ENCODE data around the gene NRN1. TPM values are rescaled to one million over a fixed set of nuclear protein-coding genes. Genes with fewer than 3 reads are reported as not detected.

NRN1 gene
- polyA plus RNA-seq, 2 donors = 2.5 to 3.3 TPM

- peaks cover 2 to 54% of the 10 kb centered on the region in 2 donors for H3K27me3 ChIP-seq (ENCODE audit: control insufficient read depth in 1 of 2, insufficient read depth in 2 of 2, low read length in 2 of 2)
- H3K4me3 ChIP-seq (ENCODE audit: low read depth in 1 of 2, low read length in 2 of 2) = peak overlapping the region; percentile 47 to 80
- peaks cover 5 to 6% of the 10 kb centered on the region in 2 donors for H3K4me1 ChIP-seq (ENCODE audit: control insufficient read depth in 2 of 2, insufficient read depth in 2 of 2, low read length in 1 of 2)
These were observed 9.9 kb downstream of the NRN1 start for GRCh38 chr6:5996714-5997419.

DNA sequence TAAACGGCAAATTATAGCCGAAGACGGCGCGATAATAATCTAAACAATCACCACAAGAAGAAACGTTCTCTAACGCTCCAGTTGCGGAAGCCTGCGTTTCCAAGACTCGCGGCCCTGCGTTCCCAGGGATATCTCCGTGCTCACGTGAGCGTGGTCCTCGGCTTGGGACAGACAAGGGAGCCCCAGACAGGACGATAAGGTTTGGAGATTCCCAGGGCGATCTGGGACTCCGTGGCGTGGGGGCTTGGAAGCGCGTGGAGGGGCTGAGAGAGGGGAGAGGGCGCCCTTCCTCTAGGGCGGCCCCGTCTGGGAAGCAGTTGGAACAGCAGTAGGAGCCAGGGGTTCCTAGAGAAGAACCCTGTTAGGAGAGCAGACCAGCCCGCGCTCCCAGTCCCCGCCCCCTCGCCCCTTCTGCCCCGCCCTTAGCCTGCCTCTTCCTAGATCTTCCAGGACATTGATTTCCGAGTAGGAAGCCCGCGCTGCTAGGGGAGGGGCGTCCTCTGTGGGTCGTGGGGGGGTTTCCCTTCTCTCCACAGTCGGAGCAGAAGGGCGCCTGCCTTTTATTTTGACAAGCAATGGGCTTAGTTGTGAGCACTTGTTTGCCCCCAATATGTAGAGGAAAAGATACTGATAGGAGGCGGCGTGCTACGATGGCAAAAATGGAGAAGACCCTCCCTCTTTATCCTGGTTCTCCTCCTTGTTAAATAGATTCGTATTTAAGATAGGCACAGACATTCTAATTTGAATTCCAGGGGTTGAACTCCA, 10.6 kb downstream of the NRN1 start:
- Histone ChIP-seq H3K36me3 (ENCODE audit: control insufficient read depth in 2 of 2, insufficient read depth in 2 of 2, low read length in 1 of 2) (no peaks in the 10 kb centered on the region), H3K4me1 (ENCODE audit: control insufficient read depth in 2 of 2, insufficient read depth in 2 of 2, low read length in 1 of 2) (peaks cover 5 to 6% of the 10 kb centered on the region in 2 donors), H3K9me3 (ENCODE audit: control insufficient read depth in 2 of 2, insufficient read depth in 1 of 2, low read depth in 1 of 2, low read length in 1 of 2) (peaks cover 0 to 15% of the 10 kb centered on the region in 2 donors), H3K27me3 (ENCODE audit: control insufficient read depth in 1 of 2, insufficient read depth in 2 of 2, low read length in 2 of 2) (peaks cover 2 to 54% of the 10 kb centered on the region in 2 donors), H3K27ac (ENCODE audit: low read depth in 2 of 2, low read length in 1 of 2) (no peak overlapping the region), H3K4me3 (ENCODE audit: low read depth in 1 of 2, low read length in 2 of 2) (peak overlapping the region; percentile 47 to 80)
- WGBS, 2 donors = 6 to 8% methylated on average over 39 to 41 of the region's 41 CpGs

More at GRCh38 chr6:5996714-5997419, 9.9 kb downstream of the NRN1 start:
- Histone ChIP-seq H3K27ac (ENCODE audit: low read depth in 2 of 2, low read length in 1 of 2) (peak overlapping the region in 1 of 2 donors; percentile 34), H3K36me3 (ENCODE audit: control insufficient read depth in 2 of 2, insufficient read depth in 2 of 2, low read length in 1 of 2) (no peaks in the 10 kb centered on the region), H3K9me3 (ENCODE audit: control insufficient read depth in 2 of 2, insufficient read depth in 1 of 2, low read depth in 1 of 2, low read length in 1 of 2) (peaks cover 0 to 15% of the 10 kb centered on the region in 2 donors)
- WGBS, 2 donors = 2 to 3% methylated on average over 44 to 48 of the region's 48 CpGs

DNA sequence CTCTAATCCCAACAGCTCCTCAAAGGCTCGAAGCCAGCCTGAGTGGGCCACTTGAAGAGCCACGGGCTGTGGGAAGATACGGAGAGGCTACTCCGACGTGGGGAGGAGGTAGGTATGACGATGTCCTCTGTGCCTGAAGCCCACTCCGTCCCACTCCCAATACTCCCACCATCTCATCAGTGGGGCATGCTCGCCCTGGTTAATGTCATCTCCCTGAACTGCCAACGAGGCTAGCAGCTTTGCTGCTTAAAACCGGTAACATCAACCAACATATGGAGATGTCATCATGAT, 11.1 kb downstream of the NRN1 start:
- H3K27me3 ChIP-seq (ENCODE audit: control insufficient read depth in 1 of 2, insufficient read depth in 2 of 2, low read length in 2 of 2) = peaks cover 2 to 52% of the 10 kb centered on the region in 2 donors
- 18 to 28% methylated on average over 10 of the region's 10 CpGs for WGBS, 2 donors
- H3K36me3 ChIP-seq (ENCODE audit: control insufficient read depth in 2 of 2, insufficient read depth in 2 of 2, low read length in 1 of 2) = no peaks in the 10 kb centered on the region
- H3K4me1 ChIP-seq (ENCODE audit: control insufficient read depth in 2 of 2, insufficient read depth in 2 of 2, low read length in 1 of 2) = peaks cover 5 to 6% of the 10 kb centered on the region in 2 donors
- H3K4me3 ChIP-seq (ENCODE audit: low read depth in 1 of 2, low read length in 2 of 2) = peak overlapping the region in 1 of 2 donors; percentile 80
- H3K27ac ChIP-seq (ENCODE audit: low read depth in 2 of 2, low read length in 1 of 2) = no peak overlapping the region
- H3K9me3 ChIP-seq (ENCODE audit: control insufficient read depth in 2 of 2, insufficient read depth in 1 of 2, low read depth in 1 of 2, low read length in 1 of 2) = peaks cover 0 to 15% of the 10 kb centered on the region in 2 donors

DNA sequence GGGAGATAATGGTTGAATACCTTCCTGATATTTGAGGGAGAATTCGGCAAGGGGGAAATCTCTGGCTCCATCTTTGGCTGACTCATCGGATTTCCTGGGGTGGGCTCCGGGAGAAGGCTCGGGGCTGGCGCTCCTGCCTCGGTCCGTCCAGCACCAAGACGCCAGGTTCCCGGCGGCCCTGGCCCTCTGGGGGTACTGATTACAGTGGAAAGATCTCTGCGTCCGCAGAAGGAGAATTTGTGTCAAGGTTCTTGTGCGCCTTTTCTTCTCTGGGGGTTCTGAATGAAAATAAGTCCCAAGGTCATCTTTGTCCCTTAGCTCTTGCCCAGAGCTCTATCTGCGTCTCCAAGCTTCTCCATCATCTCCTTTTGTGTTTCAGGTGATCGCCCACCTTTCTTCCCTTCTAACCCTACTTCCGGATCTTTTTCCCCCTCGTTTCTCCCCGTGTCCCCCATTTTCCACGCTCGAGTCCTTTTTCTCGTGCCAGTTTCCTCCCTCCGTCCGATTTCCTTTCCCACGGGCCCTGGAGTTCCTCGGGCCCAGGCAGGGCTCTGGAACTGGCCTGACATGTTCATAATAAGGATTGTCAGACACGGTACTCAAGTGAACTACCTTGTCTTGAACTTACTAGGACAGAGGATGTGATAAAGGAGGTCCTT, 11.6 kb downstream of the NRN1 start:
- no peaks in the 10 kb centered on the region for H3K36me3 ChIP-seq (ENCODE audit: control insufficient read depth in 2 of 2, insufficient read depth in 2 of 2, low read length in 1 of 2)
- peaks cover 0 to 11% of the 10 kb centered on the region in 2 donors for H3K9me3 ChIP-seq (ENCODE audit: control insufficient read depth in 2 of 2, insufficient read depth in 1 of 2, low read depth in 1 of 2, low read length in 1 of 2)
- H3K27ac ChIP-seq (ENCODE audit: low read depth in 2 of 2, low read length in 1 of 2) = no peak overlapping the region
- H3K27me3 ChIP-seq (ENCODE audit: control insufficient read depth in 1 of 2, insufficient read depth in 2 of 2, low read length in 2 of 2) = peaks cover 0 to 48% of the 10 kb centered on the region in 2 donors
- no peak overlapping the region for H3K4me3 ChIP-seq (ENCODE audit: low read depth in 1 of 2, low read length in 2 of 2)
- H3K4me1 ChIP-seq (ENCODE audit: control insufficient read depth in 2 of 2, insufficient read depth in 2 of 2, low read length in 1 of 2) = peaks cover 5 to 6% of the 10 kb centered on the region in 2 donors
- WGBS, 2 donors = 16 to 19% methylated on average over 26 of the region's 26 CpGs

GRCh38 chr6:5994234-5994998, 12.3 kb downstream of the NRN1 start:
- Histone ChIP-seq H3K27ac (ENCODE audit: low read depth in 2 of 2, low read length in 1 of 2) (no peak overlapping the region), H3K27me3 (ENCODE audit: control insufficient read depth in 1 of 2, insufficient read depth in 2 of 2, low read length in 2 of 2) (peaks cover 0 to 43% of the 10 kb centered on the region in 2 donors), H3K4me3 (ENCODE audit: low read depth in 1 of 2, low read length in 2 of 2) (no peak overlapping the region), H3K4me1 (ENCODE audit: control insufficient read depth in 2 of 2, insufficient read depth in 2 of 2, low read length in 1 of 2) (peaks cover 3 to 5% of the 10 kb centered on the region in 2 donors), H3K36me3 (ENCODE audit: control insufficient read depth in 2 of 2, insufficient read depth in 2 of 2, low read length in 1 of 2) (no peaks in the 10 kb centered on the region), H3K9me3 (ENCODE audit: control insufficient read depth in 2 of 2, insufficient read depth in 1 of 2, low read depth in 1 of 2, low read length in 1 of 2) (peaks cover 0 to 6% of the 10 kb centered on the region in 2 donors)
- 20 to 24% methylated on average over 38 of the region's 38 CpGs for WGBS, 2 donors

DNA sequence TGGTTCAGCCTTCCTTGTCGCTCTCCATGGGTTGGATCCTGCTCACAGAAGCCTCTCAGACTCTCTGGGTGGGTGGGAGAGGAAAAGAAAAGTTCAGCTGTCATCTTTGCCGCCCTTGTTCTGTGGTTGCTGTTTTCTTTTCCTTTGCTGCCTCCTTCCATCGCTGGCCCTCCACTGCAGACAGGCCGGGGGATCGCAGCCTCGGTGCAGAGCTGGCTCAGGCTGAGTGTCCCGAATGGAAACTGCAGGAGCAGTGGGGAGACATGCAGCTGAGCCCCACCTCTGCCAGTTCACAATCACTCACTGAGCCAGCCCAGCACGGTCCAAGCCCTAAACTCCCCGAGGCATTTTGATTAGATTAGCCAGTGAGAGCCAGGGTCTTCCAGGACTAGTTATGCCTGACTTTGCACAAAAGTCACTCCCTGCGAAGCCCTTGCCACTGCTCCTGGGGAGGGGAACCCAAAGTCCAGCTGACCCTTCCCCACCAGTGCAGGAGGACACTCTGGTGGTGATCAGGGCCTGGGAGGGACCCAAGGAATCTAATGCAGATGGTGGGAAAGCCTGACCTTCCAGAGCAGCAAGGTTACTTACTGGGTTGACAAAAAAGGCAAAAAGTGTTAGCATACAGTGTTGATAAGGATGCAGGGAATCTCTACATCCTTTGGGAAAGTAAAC, 14.0 kb downstream of the NRN1 start:
- Histone ChIP-seq H3K4me3 (ENCODE audit: low read depth in 1 of 2, low read length in 2 of 2) (no peak overlapping the region), H3K27me3 (ENCODE audit: control insufficient read depth in 1 of 2, insufficient read depth in 2 of 2, low read length in 2 of 2) (peaks cover 0 to 38% of the 10 kb centered on the region in 2 donors), H3K4me1 (ENCODE audit: control insufficient read depth in 2 of 2, insufficient read depth in 2 of 2, low read length in 1 of 2) (peaks cover 0 to 5% of the 10 kb centered on the region in 2 donors), H3K9me3 (ENCODE audit: control insufficient read depth in 2 of 2, insufficient read depth in 1 of 2, low read depth in 1 of 2, low read length in 1 of 2) (peaks cover 0 to 6% of the 10 kb centered on the region in 2 donors), H3K36me3 (ENCODE audit: control insufficient read depth in 2 of 2, insufficient read depth in 2 of 2, low read length in 1 of 2) (no peaks in the 10 kb centered on the region), H3K27ac (ENCODE audit: low read depth in 2 of 2, low read length in 1 of 2) (no peak overlapping the region)
- 37 to 39% methylated on average over 10 of the region's 10 CpGs for WGBS, 2 donors

DNA sequence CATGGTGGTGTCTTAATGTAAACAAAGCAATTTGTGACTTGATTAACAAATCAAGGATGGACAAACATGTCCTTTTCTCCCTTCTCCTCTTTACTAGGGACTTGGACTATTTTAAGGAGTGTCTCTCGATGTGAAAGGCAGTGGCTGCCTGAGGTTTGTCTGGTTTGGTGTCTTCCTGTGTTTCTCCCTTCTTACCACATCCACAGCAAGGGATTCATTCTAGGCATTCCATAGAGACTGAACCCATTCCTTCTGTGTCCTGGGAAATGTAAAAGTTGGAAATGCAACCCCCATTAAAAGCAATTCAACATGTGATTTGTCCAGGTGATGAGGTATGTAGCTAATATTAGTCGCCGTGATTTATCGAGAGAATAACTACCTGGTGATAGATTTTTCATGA, 15.9 kb downstream of the NRN1 start:
- Histone ChIP-seq H3K4me3 (ENCODE audit: low read depth in 1 of 2, low read length in 2 of 2) (no peak overlapping the region), H3K9me3 (ENCODE audit: control insufficient read depth in 2 of 2, insufficient read depth in 1 of 2, low read depth in 1 of 2, low read length in 1 of 2) (peaks cover 0 to 6% of the 10 kb centered on the region in 2 donors), H3K4me1 (ENCODE audit: control insufficient read depth in 2 of 2, insufficient read depth in 2 of 2, low read length in 1 of 2) (peaks cover 0 to 3% of the 10 kb centered on the region in 2 donors), H3K27me3 (ENCODE audit: control insufficient read depth in 1 of 2, insufficient read depth in 2 of 2, low read length in 2 of 2) (peaks cover 0 to 27% of the 10 kb centered on the region in 2 donors), H3K27ac (ENCODE audit: low read depth in 2 of 2, low read length in 1 of 2) (no peak overlapping the region), H3K36me3 (ENCODE audit: control insufficient read depth in 2 of 2, insufficient read depth in 2 of 2, low read length in 1 of 2) (no peaks in the 10 kb centered on the region)
- 84 to 92% methylated on average over 4 of the region's 4 CpGs for WGBS, 2 donors

DNA sequence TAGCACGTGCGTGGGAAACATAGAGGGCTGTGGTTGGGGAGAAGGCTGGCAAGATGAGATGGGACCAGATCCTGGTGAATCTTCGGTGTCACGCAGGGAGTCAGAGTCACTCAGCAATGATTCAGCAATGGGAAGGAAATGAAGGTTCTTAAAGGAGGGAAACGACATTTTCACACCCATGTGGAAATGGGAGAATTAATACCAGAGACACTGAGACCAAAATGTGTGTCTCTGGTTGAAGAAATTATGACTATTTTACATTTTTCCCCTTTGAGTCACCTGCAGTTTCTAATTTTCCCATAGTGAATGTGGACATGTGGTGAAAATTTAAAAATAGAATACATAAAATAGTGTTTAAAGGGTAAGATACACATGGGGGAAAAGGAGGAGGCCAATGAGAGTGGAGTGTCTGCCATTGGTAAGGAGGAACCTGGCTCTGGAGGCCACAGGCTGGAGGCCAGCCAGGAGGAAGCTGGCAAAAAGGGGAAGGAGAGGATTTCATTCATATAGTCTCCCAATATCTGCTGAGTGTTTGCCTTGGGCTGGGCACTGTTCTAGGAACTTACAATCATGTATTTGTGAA, 17.5 kb downstream of the NRN1 start:
- no peaks in the 10 kb centered on the region for H3K4me1 ChIP-seq (ENCODE audit: control insufficient read depth in 2 of 2, insufficient read depth in 2 of 2, low read length in 1 of 2)
- no peak overlapping the region for H3K27ac ChIP-seq (ENCODE audit: low read depth in 2 of 2, low read length in 1 of 2)
- 87 to 90% methylated on average over 5 of the region's 5 CpGs for WGBS, 2 donors
- peaks cover 0 to 12% of the 10 kb centered on the region in 2 donors for H3K27me3 ChIP-seq (ENCODE audit: control insufficient read depth in 1 of 2, insufficient read depth in 2 of 2, low read length in 2 of 2)
- H3K4me3 ChIP-seq (ENCODE audit: low read depth in 1 of 2, low read length in 2 of 2) = no peak overlapping the region
- H3K36me3 ChIP-seq (ENCODE audit: control insufficient read depth in 2 of 2, insufficient read depth in 2 of 2, low read length in 1 of 2) = no peaks in the 10 kb centered on the region
- H3K9me3 ChIP-seq (ENCODE audit: control insufficient read depth in 2 of 2, insufficient read depth in 1 of 2, low read depth in 1 of 2, low read length in 1 of 2) = no peaks in the 10 kb centered on the region
